ENCODE results near the gene MYOM3. TPM values are rescaled to one million over a fixed set of nuclear protein-coding genes. Genes with fewer than 3 reads are reported as not detected.

MYOM3 gene
- total and polyA plus RNA-seq, 2 experiments from 2014 or later = 2.0 to 2.4 TPM

DNA sequence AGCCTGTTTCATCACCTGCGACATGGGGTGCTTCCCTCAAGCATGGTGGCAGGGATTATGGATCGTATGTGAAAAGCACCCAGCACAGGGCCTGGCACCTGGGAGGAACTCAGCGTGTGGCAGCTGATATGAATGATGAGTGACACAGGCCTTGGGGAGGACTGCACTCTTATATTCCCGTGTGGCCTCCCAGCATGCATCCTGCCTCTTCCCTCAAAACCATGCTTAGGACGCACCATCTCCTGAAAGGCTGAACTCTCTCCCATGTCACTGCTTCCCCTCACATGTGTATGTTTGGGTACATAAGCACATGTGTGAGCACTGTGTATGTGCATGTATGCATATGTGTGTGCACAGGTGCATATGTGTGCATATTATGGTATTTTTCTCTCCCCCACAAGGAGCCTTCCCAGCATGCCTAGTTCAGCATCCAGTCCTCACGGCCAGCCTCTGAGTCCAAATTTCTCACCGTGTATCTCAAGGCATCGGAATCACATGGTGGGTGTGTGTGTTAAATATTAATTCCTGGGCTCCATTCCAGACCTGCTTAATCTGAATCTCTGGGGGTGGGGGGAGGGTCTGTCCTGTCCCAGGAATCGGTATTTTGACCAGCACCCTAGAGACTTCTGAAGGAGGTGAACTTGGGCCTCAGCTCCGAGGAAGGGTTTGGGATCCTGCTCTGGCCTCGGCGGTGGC, 12.8 kb downstream of the MYOM3 start:
- no peak for TF ChIP-seq EZH2phosphoT487 (IDR thresholded peaks at IDR 0.05; ENCODE audit: low read depth, severe bottlenecking, unreplicated experiment)
- TF ChIP-seq CTCF (IDR thresholded peaks at IDR 0.05; ENCODE audit: poor library complexity) = no peak
- no peak for TF ChIP-seq EZH2 (IDR thresholded peaks at IDR 0.05; ENCODE audit: borderline replicate concordance)
- Histone ChIP-seq H3K27ac (no peak overlapping the region), H4K20me1 (ENCODE audit: insufficient read depth, poor library complexity, severe bottlenecking) (no peaks in the 10 kb centered on the region), H3K36me3 (replicated peaks; ENCODE audit: insufficient read depth, low read depth) (no peaks in the 10 kb centered on the region), H3K4me3 (no peak overlapping the region), H2AFZ (no peak overlapping the region), H3K4me1 (ENCODE audit: insufficient read depth) (peaks cover 17% of the 10 kb centered on the region), H3K79me2 (no peaks in the 10 kb centered on the region), H3K9me2 (replicated peaks; ENCODE audit: insufficient read depth) (no peaks in the 10 kb centered on the region), H3K4me2 (no peak overlapping the region), H3K27me3 (no peaks in the 10 kb centered on the region), H3K9me3 (ENCODE audit: low read depth) (no peaks in the 10 kb centered on the region)
- DNase-seq (ENCODE audit: low spot score) = no peak
- 80% methylated on average over 12 of the region's 12 CpGs for WGBS (ENCODE audit: low lambda C conversion rate, missing lambda C conversion rate)

DNA sequence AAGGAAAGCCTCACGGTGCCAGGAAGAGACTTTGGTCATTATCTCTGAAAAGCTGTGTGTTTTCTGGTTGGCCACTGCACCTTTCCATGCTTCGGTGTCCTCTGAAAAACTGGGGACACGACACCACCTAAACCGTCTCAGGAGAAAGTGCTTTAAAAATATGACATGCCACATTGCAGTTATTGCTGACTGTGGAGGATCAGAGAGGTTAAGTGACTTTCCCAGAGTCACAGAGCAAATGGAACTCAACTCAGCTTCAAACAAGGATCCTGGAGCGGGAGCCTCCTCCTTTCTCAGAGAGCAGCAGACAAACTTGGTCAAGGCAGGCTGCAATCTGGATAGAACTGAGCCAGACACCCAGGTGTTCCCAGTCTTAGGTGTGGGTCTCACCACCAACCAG, 13.8 kb downstream of the MYOM3 start:
- no peaks in the 10 kb centered on the region for H3K79me2 ChIP-seq
- H3K27ac ChIP-seq = no peak overlapping the region
- no peak for TF ChIP-seq CTCF (IDR thresholded peaks at IDR 0.05; ENCODE audit: poor library complexity)
- no peak for TF ChIP-seq EZH2phosphoT487 (IDR thresholded peaks at IDR 0.05; ENCODE audit: low read depth, severe bottlenecking, unreplicated experiment)
- TF ChIP-seq EZH2 (IDR thresholded peaks at IDR 0.05; ENCODE audit: borderline replicate concordance) = no peak
- H2AFZ ChIP-seq = no peak overlapping the region
- H3K4me2 ChIP-seq = no peak overlapping the region
- no peak overlapping the region for H3K4me3 ChIP-seq
- H3K27me3 ChIP-seq = no peaks in the 10 kb centered on the region
- H4K20me1 ChIP-seq (ENCODE audit: insufficient read depth, poor library complexity, severe bottlenecking) = no peaks in the 10 kb centered on the region
- DNase-seq (ENCODE audit: low spot score) = no peak
- H3K9me3 ChIP-seq (ENCODE audit: low read depth) = no peaks in the 10 kb centered on the region
- WGBS (ENCODE audit: low lambda C conversion rate, missing lambda C conversion rate) = 99% methylated on average over 5 of the region's 5 CpGs
- no peaks in the 10 kb centered on the region for H3K36me3 ChIP-seq (replicated peaks; ENCODE audit: insufficient read depth, low read depth)
- peaks cover 11% of the 10 kb centered on the region for H3K4me1 ChIP-seq (ENCODE audit: insufficient read depth)
- no peaks in the 10 kb centered on the region for H3K9me2 ChIP-seq (replicated peaks; ENCODE audit: insufficient read depth)

GRCh38 chr1:24097663-24098062, 14.3 kb downstream of the MYOM3 start:
- Histone ChIP-seq H3K79me2 (no peaks in the 10 kb centered on the region), H3K4me2 (no peak overlapping the region), H3K27me3 (no peaks in the 10 kb centered on the region), H4K20me1 (ENCODE audit: insufficient read depth, poor library complexity, severe bottlenecking) (no peaks in the 10 kb centered on the region), H3K27ac (no peak overlapping the region), H3K4me3 (no peak overlapping the region), H3K9me2 (replicated peaks; ENCODE audit: insufficient read depth) (no peaks in the 10 kb centered on the region), H2AFZ (no peak overlapping the region), H3K36me3 (replicated peaks; ENCODE audit: insufficient read depth, low read depth) (no peaks in the 10 kb centered on the region), H3K4me1 (ENCODE audit: insufficient read depth) (peaks cover 6% of the 10 kb centered on the region), H3K9me3 (ENCODE audit: low read depth) (no peaks in the 10 kb centered on the region)
- 95% methylated on average over 11 of the region's 11 CpGs for WGBS (ENCODE audit: low lambda C conversion rate, missing lambda C conversion rate)
- TF ChIP-seq EZH2 (IDR thresholded peaks at IDR 0.05; ENCODE audit: borderline replicate concordance) (no peak), EZH2phosphoT487 (IDR thresholded peaks at IDR 0.05; ENCODE audit: low read depth, severe bottlenecking, unreplicated experiment) (no peak), CTCF (IDR thresholded peaks at IDR 0.05; ENCODE audit: poor library complexity) (no peak)
- DNase-seq (ENCODE audit: low spot score) = no peak
